ENCODE results near the gene AHNAK2. TPM values are rescaled to one million over a fixed set of nuclear protein-coding genes. Genes with fewer than 3 reads are reported as not detected.
A peak's percentile ranks its signal among the peaks of the same experiment; 100 is the strongest.

Gene AHNAK2
- total RNA-seq, 6 donors from 2014 or later = 4.3 to 48.0 (median 12.9) TPM

DNA sequence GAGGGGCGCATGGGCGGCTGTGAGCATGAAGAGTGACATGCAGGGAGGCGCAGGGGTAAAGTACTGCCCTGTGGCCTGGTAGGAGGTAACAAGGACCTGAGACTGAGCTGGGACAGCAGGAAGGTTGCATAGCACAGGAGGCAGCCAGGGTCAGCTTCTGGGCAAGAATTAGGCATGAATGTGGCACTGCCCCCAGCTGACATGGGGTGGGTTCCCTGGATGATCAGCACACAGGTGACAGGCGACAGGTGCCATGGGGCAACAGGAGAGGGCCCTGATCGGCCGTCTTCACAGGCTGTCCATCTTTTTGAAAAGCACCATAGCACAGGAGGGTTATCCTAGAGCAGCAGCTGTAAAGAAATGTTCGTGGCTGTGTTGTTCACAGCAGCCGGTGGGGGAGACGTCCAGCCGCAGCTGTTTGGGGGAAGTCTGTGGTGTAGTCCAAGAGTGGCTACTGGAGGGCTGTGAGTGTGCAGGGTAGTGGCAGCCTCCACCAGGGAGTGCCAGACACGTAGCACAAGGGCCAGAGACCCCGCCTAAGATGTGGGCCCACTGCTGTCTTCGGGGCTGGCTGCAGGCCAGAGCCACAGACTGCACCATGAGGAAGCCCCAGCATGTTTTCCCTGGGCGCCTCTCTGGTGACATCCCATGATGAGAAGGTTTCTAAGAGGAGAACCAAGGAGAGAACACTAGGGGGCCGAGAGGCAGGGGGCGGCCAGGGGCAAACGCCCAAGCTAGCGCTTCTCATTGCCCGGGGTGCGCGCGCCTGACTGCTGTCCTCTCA is 15.8 kb upstream of the AHNAK2 start:
- Histone ChIP-seq H3K27ac (no peak overlapping the region), H3K4me3 (no peak overlapping the region), H3K27me3 (no peaks in the 10 kb centered on the region), H3K36me3 (peaks cover 0 to 31% (median 13%) of the 10 kb centered on the region in 4 donors), H3K4me1 (no peaks in the 10 kb centered on the region), H3K9me3 (no peaks in the 10 kb centered on the region)
- no peak for ATAC-seq (ENCODE audit: low FRiP score in 2 of 2)
- WGBS, 2 donors = 82 to 84% methylated on average over 9 to 22 of the region's 22 CpGs
- peak in 1 of 2 donors; percentile 75 for DNase-seq
- TF ChIP-seq, protein P1, sequence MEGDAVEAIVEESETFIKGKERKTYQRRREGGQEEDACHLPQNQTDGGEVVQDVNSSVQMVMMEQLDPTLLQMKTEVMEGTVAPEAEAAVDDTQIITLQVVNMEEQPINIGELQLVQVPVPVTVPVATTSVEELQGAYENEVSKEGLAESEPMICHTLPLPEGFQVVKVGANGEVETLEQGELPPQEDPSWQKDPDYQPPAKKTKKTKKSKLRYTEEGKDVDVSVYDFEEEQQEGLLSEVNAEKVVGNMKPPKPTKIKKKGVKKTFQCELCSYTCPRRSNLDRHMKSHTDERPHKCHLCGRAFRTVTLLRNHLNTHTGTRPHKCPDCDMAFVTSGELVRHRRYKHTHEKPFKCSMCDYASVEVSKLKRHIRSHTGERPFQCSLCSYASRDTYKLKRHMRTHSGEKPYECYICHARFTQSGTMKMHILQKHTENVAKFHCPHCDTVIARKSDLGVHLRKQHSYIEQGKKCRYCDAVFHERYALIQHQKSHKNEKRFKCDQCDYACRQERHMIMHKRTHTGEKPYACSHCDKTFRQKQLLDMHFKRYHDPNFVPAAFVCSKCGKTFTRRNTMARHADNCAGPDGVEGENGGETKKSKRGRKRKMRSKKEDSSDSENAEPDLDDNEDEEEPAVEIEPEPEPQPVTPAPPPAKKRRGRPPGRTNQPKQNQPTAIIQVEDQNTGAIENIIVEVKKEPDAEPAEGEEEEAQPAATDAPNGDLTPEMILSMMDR (IDR thresholded peaks at IDR 0.05) = no peak
- TF ChIP-seq EP300 (IDR thresholded peaks at IDR 0.05) (no peak), POLR2AphosphoS5 (IDR thresholded peaks at IDR 0.05) (no peak), POLR2A (IDR thresholded peaks at IDR 0.05) (no peak)

DNA sequence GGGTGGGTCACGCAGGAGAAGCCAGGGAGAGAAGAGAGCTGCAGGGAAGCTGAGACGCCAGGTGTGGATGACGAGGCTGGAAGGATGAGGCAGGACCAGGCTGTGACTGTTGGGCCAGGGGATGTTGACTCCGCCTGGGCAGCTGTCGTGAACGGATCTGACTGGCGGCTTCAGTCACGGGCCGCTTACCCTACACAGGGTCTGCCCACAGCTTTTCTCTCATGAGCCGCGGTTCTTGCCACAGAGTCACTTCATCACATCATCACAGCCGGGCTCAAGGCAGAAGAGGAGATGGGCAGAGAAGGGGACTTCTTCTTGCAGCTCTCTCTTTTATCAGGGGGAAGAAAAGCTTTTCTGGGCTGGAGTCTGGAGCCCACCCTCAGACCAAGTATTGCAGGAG is 15.1 kb upstream of the AHNAK2 start:
- DNase-seq (no peak), ATAC-seq (ENCODE audit: low FRiP score in 2 of 2) (no peak)
- no peak overlapping the region for H3K4me3 ChIP-seq
- TF ChIP-seq EP300 (IDR thresholded peaks at IDR 0.05) = no peak
- TF ChIP-seq, protein P1 (IDR thresholded peaks at IDR 0.05) = no peak
- TF ChIP-seq POLR2AphosphoS5 (IDR thresholded peaks at IDR 0.05) = no peak
- TF ChIP-seq POLR2A (IDR thresholded peaks at IDR 0.05) = no peak
- no peaks in the 10 kb centered on the region for H3K27me3 ChIP-seq
- peaks cover 0 to 31% (median 14%) of the 10 kb centered on the region in 4 donors for H3K36me3 ChIP-seq
- no peaks in the 10 kb centered on the region for H3K9me3 ChIP-seq
- H3K4me1 ChIP-seq = no peaks in the 10 kb centered on the region
- 91 to 94% methylated on average over 12 of the region's 12 CpGs for WGBS, 2 donors
- H3K27ac ChIP-seq = no peak overlapping the region

DNA sequence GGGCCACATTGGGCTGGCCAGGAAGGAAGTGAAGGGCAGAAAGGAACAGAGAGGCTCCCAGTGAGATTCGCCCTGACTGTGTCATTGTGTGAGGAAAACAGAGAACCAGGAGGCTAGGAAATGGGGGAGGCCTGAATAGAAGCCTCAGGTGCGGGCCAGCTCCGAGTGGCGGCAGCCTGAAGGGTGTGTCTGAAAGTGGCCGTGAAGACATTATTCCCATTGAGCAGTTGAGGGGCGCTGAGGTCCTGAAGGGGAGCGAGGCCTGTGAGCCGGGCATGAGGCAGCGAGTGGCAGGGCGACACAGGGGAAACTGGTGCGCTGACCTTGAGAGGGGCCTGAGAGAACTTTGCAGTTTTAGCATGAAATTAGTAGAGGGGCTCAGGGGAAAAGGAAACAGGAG is 14.3 kb upstream of the AHNAK2 start:
- Histone ChIP-seq H3K36me3 (peaks cover 0 to 31% (median 14%) of the 10 kb centered on the region in 4 donors), H3K9me3 (no peaks in the 10 kb centered on the region), H3K4me1 (no peaks in the 10 kb centered on the region), H3K4me3 (no peak overlapping the region), H3K27me3 (no peaks in the 10 kb centered on the region), H3K27ac (no peak overlapping the region)
- no peak for TF ChIP-seq POLR2A (IDR thresholded peaks at IDR 0.05)
- TF ChIP-seq, protein P1 (IDR thresholded peaks at IDR 0.05) = no peak
- TF ChIP-seq POLR2AphosphoS5 (IDR thresholded peaks at IDR 0.05) = no peak
- WGBS, 2 donors = 95 to 97% methylated on average over 11 of the region's 11 CpGs
- DNase-seq (peak in 1 of 2 donors; percentile 62), ATAC-seq (ENCODE audit: low FRiP score in 2 of 2) (no peak)

DNA sequence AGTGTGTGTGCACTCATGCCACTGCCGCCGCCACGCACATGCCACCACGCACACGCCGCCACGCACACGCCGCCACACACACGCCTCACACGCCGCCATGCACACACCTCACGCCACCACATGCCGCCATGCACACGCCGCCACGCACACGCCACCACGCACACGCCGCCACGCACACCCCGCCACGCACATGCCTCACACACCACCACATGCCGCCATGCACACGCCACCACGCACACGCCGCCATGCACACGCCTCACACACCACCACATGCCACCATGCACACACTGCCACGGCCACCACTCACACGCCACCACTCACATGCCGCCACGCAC is 13.7 kb upstream of the AHNAK2 start:
- 96% methylated on average over 34 of the region's 34 CpGs for WGBS, 2 donors
- Histone ChIP-seq H3K4me3 (no peak overlapping the region), H3K4me1 (peaks cover 4 to 5% (median 5%) of the 10 kb centered on the region in 4 donors), H3K36me3 (peaks cover 0 to 31% (median 14%) of the 10 kb centered on the region in 4 donors), H3K9me3 (no peaks in the 10 kb centered on the region), H3K27ac (no peak overlapping the region), H3K27me3 (no peaks in the 10 kb centered on the region)
- TF ChIP-seq, protein P1 (IDR thresholded peaks at IDR 0.05) = no peak
- TF ChIP-seq EP300 (IDR thresholded peaks at IDR 0.05) = no peak
- no peak for TF ChIP-seq POLR2AphosphoS5 (IDR thresholded peaks at IDR 0.05)
- no peak for TF ChIP-seq POLR2A (IDR thresholded peaks at IDR 0.05)
- ATAC-seq (ENCODE audit: low FRiP score in 2 of 2) = no peak
- DNase-seq = no peak

DNA sequence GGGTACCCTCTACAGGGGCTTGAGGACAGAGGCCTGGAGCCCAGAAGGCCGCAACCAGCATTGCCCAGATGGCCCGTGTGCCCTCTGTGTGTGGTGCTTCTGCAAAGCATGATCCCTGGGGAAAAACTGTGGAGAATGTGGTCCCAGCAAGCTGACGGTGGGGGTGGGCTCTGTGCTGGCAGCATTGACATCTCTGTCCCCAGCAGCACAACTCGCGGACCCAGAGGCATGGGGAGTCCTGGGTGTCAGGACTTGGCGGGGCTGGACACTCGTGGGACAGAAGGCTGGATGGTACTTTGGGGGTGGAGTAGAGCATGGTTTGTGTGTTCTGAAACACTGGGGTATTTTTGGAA is 11.8 kb upstream of the AHNAK2 start:
- peaks cover 0 to 27% (median 14%) of the 10 kb centered on the region in 4 donors for H3K36me3 ChIP-seq
- no peaks in the 10 kb centered on the region for H3K27me3 ChIP-seq
- H3K9me3 ChIP-seq = no peaks in the 10 kb centered on the region
- ATAC-seq (ENCODE audit: low FRiP score in 2 of 2) (no peak), DNase-seq (no peak)
- no peak overlapping the region for H3K4me3 ChIP-seq
- 91 to 94% methylated on average over 5 to 7 of the region's 7 CpGs for WGBS, 2 donors
- TF ChIP-seq POLR2AphosphoS5 (IDR thresholded peaks at IDR 0.05) (no peak), EP300 (IDR thresholded peaks at IDR 0.05) (no peak), POLR2A (IDR thresholded peaks at IDR 0.05) (no peak)
- TF ChIP-seq, protein P1 (IDR thresholded peaks at IDR 0.05) = no peak
- H3K4me1 ChIP-seq = peaks cover 11 to 18% (median 15%) of the 10 kb centered on the region in 4 donors
- no peak overlapping the region for H3K27ac ChIP-seq

Data from upper lobe of left lung (tissue), 6 donors.